Measurements from ENCODE around the gene ARHGAP18.

The ARHGAP18 gene

GRCh38 chr6:129665555-129665954, 44.4 kb downstream of the ARHGAP18 start:
- DNase-seq = no peak

GRCh38 chr6:129663531-129663930, 46.4 kb downstream of the ARHGAP18 start:
- no peak for DNase-seq

- DNase-seq = no peak
Measured at GRCh38 chr6:129662980-129663431, 47.0 kb downstream of the ARHGAP18 start.

DNA sequence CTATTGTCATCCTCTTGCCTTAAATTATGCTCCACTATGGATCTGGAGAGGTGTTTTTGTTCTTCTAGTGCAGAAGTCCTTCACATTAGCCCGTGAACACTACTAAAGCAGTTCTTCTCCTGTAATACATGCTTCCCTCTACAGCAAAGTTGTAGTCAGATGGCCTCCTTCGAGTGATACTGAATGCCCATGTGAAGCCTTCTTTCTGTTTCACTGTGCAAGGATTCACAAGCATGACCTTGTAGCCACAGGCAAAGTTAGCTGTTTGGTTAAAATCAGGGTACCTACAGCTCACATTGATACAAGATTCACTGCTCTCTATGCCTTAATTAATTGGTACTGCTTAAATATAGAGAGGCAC, 47.6 kb downstream of the ARHGAP18 start:
- DNase-seq = no peak

DNA sequence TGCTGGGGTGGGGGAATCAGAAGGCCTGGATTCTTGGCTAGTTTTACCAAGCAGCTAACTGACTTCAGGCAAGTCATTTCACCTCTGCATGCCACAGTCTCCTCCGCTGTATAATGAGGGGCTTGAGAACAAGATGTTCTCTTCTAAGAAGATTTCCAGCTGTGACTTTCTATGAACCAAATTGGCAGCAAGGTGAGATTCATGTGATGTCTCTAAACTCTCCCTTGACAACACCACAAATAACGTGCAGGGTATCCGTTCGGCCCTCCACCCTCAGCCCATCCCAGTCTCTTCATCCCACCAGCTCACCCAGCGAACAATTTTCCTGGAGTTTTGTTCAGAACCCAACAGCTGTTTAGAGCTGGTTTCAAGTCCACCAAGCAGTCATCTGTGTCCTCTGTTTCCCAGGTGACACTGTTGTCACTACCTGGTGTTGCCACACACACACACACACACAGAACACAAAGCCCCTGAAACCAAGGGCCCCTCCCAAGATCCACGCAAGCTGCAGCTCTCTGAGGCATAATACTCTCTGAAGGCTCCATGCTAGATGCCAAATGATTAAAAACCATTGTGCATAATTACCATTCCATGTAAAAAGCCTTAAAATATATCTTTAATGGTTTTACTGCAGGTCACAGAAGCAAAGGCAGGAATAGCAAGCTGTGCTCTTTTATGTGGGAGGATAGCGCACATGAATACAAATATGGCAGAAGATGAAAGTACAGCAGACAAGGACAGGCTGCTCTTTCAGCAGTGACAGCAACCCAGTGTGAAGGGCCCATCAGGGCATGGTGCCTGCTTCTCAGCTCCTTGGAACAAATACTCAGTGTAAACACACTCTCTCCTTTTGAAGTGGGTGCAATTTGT, 48.2 kb downstream of the ARHGAP18 start:
- DNase-seq = no peak

DNA sequence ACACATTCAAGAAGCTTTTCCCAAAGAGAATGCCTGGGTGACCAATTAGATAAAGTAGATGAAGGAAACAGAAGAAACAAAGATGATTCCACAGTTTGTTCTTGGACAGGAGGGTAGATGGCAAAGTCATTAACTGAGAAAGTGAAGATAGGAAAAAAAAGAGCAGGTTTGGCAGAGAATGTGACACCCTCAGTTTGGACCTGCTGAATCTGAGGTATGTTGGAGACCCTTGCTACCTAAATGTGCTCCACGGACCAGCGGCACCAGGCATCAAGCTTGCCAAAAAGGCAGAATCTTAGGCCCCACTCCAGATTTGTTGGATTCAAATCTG, 49.7 kb downstream of the ARHGAP18 start:
- DNase-seq = no peak

DNA sequence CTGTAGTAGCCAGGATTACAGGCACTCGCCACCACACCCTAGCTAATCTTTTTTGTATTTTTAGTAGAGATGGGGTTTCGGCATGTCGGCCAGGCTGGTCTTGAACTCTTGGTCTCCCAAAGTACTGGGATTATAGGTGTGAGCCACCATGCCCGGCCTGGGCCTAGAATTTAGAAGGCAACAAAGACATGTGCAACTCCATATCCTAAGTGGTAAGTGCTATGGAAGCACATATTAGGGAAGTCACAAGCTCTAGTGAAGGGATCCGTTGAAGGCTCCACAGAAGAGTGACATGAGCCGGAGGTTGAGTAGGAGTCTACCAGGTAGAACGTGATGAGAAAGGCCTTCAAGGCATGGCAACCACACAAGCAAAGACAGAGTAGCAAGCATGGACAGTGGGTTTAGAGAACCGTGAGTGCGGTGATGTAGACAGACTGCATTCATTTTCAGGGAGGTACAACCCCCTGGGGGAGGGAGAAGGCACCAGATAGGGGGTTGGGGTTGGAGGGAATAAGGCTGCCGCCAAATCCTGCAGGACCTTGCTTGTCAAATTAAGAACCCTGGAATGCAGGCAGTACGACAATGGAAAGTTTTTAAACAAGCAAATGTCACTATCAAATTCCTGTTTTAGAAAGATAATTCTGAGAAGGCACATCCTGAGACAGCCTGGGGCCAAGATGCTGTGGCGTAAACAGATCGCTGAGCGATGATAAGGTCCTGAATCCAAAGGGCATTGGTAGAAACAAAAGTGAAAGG, 50.2 kb downstream of the ARHGAP18 start:
- DNase-seq = no peak

DNA sequence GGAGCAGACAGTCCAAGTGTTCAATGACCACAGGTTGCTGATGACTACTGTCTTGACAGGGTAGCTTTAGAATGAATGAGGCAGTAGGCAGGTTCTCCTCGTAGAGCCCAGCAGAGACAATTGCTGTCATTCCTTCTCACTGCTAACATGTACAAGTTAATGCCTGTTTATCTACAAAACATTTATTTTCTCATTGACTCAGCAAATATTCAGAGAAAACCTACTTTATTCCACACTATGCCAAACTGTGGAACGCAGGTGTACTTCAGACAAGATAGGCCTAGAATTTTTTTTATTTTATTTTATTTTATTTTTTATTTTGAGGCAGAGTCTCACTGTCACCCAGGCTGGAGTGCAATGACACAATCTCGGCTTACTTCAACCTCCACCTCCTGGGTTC, 50.8 kb downstream of the ARHGAP18 start:
- DNase-seq = no peak

DNA sequence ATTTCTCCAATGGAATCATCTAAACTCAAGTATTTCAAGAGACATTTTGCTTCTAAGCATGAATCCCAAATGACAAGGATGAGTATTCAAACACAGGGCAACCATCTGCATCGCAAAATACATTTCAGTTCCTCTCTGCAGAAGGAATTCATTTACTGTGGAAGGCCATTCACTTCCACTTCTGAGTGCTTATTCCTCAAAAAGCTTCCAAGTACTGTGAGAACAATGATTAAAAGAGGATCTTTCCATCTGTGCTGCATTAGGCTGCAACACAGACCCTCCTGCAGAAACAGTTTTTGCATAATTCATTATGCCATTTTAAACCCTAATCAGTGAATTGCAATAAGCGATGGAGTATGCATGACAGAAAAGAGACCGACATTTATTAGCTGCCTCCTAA, 52.5 kb downstream of the ARHGAP18 start:
- peak in 1 of 2 donors; percentile 37 for DNase-seq

GRCh38 chr6:129655334-129655733, 54.6 kb downstream of the ARHGAP18 start:
- DNase-seq = no peak

DNA sequence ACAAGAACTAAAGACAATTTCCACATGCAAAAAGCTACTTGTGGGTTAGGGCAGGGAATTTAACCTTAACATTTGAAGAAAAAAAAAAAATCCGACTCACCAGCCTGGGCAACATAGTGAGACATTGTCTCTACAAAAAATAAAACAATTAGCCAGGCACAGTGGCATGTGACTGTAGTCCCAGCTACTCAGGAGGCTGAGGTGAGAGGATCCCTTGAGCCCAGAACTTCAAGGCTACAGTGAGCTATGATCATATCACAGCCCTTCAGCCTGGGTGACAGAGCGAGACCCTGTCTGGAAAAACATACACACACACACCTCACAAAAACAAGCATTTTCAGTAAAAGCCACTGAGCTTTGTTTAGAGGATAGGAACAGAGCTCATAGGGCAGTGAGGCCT, 56.2 kb downstream of the ARHGAP18 start:
- no peak for DNase-seq

DNA sequence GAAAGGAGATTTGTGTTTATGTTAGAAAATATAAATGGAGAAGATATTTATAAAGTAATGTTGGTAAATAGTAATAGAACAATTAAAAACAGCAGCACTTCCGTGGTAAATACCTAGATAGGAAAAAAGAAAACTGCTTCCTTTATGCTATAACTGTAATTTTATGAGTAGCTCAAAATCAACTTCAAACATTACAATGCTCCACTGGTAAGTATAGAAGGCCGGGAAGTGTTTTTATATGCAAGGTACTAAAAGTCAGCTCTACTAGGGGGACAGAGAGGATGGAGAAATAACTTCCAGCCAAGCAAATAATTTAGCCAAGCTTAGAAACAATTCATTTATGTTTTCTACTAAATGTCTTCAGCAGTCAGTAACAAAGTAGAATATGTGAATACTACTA, 56.7 kb downstream of the ARHGAP18 start:
- DNase-seq = no peak

- DNase-seq = no peak
Measured at GRCh38 chr6:129651291-129651691, 58.7 kb downstream of the ARHGAP18 start.

GRCh38 chr6:129648819-129649491, 61.0 kb downstream of the ARHGAP18 start:
- DNase-seq = no peak

GRCh38 chr6:129647044-129647443, 62.9 kb downstream of the ARHGAP18 start:
- no peak for DNase-seq

GRCh38 chr6:129646642-129647041, 63.3 kb downstream of the ARHGAP18 start:
- DNase-seq = no peak

DNA sequence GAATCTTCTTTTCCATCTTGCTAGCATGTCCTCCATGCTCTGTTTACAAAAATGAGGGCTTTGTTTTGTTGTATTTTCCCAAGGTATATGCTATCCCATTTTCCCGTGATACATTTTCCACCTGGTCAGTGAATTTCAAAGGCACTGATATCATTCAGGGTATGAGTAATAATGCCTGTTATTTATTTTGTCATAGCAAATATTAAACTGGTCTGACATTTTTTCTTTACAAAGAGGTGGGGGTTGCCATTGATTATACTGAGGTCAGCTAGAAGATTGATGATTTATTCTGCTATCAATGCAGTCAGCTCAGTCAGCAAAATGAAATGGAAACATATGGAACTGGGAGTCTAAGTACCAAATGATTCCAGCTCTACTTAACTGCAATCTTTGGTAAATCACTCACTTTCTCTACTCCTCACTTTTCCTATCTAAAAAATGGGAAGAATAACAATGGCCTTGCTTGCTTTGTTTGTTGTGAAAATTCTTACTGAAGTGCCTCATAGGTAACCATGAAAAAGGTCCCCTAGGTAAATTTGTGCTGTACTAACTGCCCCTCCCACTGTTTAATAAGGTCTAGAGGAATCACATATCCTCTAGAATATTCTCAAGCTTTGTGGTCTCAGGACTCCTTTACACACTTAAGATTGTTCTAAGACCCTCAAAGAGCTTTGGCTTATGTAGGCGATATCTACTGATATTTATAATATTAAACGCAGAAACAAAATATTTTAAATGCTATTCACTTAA, 64.0 kb downstream of the ARHGAP18 start:
- no peak for DNase-seq

DNA sequence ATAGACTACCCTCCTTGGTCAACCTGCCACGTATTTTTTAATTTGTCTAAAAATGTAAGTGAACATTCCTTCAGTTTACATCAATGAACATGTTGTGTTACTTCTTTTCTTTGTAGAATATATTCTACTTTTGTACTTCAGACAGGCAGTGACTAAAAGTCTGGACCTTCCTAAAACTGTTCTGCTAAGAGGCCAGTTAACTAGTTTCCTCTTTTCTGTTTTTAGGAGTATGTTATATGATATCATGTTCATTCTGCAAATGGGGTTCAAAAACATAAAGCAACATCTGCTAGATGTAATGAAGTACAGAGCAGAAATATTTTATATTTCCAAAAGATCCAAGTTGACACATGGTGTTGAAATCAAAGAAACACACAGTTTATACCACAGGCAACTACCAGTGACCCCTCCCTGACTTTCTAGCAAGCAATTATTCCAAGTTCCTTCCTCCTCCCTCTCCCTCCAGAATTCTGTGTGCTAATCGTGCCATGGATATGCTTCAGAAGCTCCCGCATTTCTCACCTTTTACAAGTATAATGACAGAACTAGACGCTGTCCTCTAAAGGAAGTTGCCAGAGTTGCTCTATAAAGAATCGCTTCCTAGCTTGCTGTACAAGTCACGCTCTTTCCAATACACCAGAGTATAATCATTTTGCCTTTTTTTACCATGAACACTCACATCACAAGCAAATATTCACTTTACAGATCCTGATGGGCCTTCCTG, 64.7 kb downstream of the ARHGAP18 start:
- DNase-seq = peak; percentile 35 to 38

- no peak for DNase-seq
Measured at GRCh38 chr6:129644567-129645015, 65.4 kb downstream of the ARHGAP18 start.

GRCh38 chr6:129643968-129644367, 66.0 kb downstream of the ARHGAP18 start:
- DNase-seq = no peak

- DNase-seq = peak; percentile 68 to 80
Measured at GRCh38 chr6:129643176-129643575, 66.8 kb downstream of the ARHGAP18 start.

DNA sequence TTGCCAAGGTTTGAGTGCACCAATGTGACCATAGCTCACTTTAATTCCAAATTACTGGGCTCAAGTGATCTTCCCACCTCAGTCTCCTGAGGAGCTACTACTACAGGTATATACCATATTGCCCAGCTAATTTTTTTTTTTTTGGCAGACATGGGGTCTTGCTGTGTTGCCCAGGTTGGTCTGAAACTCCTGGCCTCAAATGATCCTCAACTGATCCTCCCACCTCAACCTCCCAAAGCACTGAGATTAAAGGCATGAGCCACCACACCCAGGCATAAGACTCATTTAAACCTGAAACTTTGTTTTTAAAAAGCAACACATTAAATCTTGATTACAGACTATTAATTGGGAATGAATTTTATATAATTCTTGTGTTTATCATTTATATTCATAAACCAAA, 67.7 kb downstream of the ARHGAP18 start:
- no peak for DNase-seq
